DND-41 (cell line): ENCODE measurements around the gene PACS2.
A peak's percentile ranks its signal among the peaks of the same experiment; 100 is the strongest.

Source experiments
- CTCF ChIP-seq: IDR thresholded peaks from 2 replicates; pipeline ENCODE4 v1.5.1; 2012; ENCODE audit warnings: borderline replicate concordance, low read length, moderate library complexity, mild to moderate bottlenecking; ENCODE audit not compliant: poor library complexity, severe bottlenecking; ENCODE audit errors: extremely low read depth
- EZH2 ChIP-seq: IDR thresholded peaks from 3 replicates; pipeline ENCODE4 v1.6.1; 2012; ENCODE audit warnings: borderline replicate concordance, low read depth, mild to moderate bottlenecking, moderate library complexity, low read length, inconsistent platforms; ENCODE audit not compliant: severe bottlenecking

- TF ChIP-seq CTCF (peak; percentile 2), EZH2 (no peak)
These were observed 54.5 kb downstream of the PACS2 start for GRCh38 chr14:105368910-105369652.
